H1 (cell line): Measurements from ENCODE around the gene MMP25. TPM values are rescaled to one million over a fixed set of nuclear protein-coding genes. Genes with fewer than 3 reads are reported as not detected.

Source experiments
- BCL11A ChIP-seq, 2 experiments: IDR thresholded peaks; one replicate each; pipeline ENCODE4 v1.6.1; 2011; ENCODE audit warnings: low read depth in 2 of 2, low read length in 2 of 2, mild to moderate bottlenecking in 2 of 2
- FOSL1 ChIP-seq: IDR thresholded peaks from 2 replicates; pipeline ENCODE4 v1.6.1; 2011; ENCODE audit warnings: mild to moderate bottlenecking, low read depth, low read length, moderate library complexity; ENCODE audit not compliant: insufficient read depth
- polyA plus RNA-seq, 7 experiments: library from polyadenylated mRNA; depleted of rRNA in 3 of 7; stranded (reverse) in 5 of 7; unstranded in 2 of 7; fragments of >200 nt in 5 of 7; fragments of 200-250 nt in 2 of 7; gene quantifications; 1 replicate in 5 of 7; 2 replicates in 1 of 7; 4 replicates in 1 of 7; pipeline versions ENCODE4 v1.2.1 to v1.2.3, GENCODE V29; 2011 to 2013; ENCODE audit warnings: missing spikeins in 2 of 7, mixed read lengths in 2 of 7
- total RNA-seq: library from RNA; stranded (reverse); fragmentation: NEBNext Ultra II Directional; extraction: Animal tissue kit (Norgen Biotek cat#: 25700); gene quantifications from 2 replicates; pipeline ENCODE4 v1.2.1, GENCODE V29; 2021

MMP25 gene
- total and polyA plus RNA-seq, 2 of the 8 experiments (the other 6 are each of a cell fraction or from before 2014, with no cell fraction given): 7.7 to 26.7 TPM

GRCh38 chr16:3101841-3102470, 55.6 kb downstream of the MMP25 start (continued):
- TF ChIP-seq FOSL1: no peak
- TF ChIP-seq BCL11A (IDR thresholded peaks at IDR 0.05; ENCODE audit: low read depth in 2 of 2, low read length in 2 of 2): no peak
- TF ChIP-seq, all 59 proteins: peak for 5
